Upper lobe of right lung (tissue), 1 donor: Measurements from ENCODE around the gene PDAP1. TPM values are rescaled to one million over a fixed set of nuclear protein-coding genes. Genes with fewer than 3 reads are reported as not detected.
"Not testable (repeated sequence)": the region's sequence is repeated elsewhere in the genome, so short reads cannot be mapped to it uniquely, and the experiment has no call there.

Source experiments
- ATAC-seq: fragments of 200-7000 bp; cut with Tn5 transposase; one replicate; pipeline ENCODE4 v1.9.1; 2020; ENCODE audit warnings: mild to moderate bottlenecking, moderate library complexity
- DNase-seq: peaks from one replicate; pipeline ENCODE4 v3.0.0-alpha.2; 2020
- H3K27ac ChIP-seq: fragments of 200-600 bp; one replicate; pipeline ENCODE4 v1.8.0; 2022
- H3K27me3 ChIP-seq: fragments of 200-600 bp; one replicate; pipeline ENCODE4 v1.8.0; 2022; ENCODE audit warnings: mild to moderate bottlenecking
- H3K36me3 ChIP-seq: fragments of 200-600 bp; one replicate; pipeline ENCODE4 v1.8.0; 2022
- H3K4me1 ChIP-seq: fragments of 200-600 bp; one replicate; pipeline ENCODE4 v1.8.0; 2022
- H3K4me3 ChIP-seq: fragments of 200-600 bp; one replicate; pipeline ENCODE4 v1.8.0; 2022; ENCODE audit warnings: mild to moderate bottlenecking
- H3K9me3 ChIP-seq: fragments of 200-600 bp; one replicate; pipeline ENCODE4 v1.8.0; 2022
- intact Hi-C: fragments of 100-400 bp; cut with DNase I; formaldehyde crosslinking; loops from one replicate; pipeline ENCODE4 v1.11.0; 2022
- total RNA-seq: library from RNA; stranded (reverse); fragmentation: NEBNext Ultra II Directional; extraction: Animal tissue kit (Norgen Biotek cat#: 25700); gene quantifications from one replicate; pipeline ENCODE4 v1.2.1, GENCODE V29; 2021
- TF ChIP-seq, protein P1 (sequence below): fragments of 200-600 bp; IDR thresholded peaks from one replicate; pipeline ENCODE4 v1.8.0; 2022; ENCODE audit warnings: antibody characterized with exemption
- donor health status: DM: no; HTN: yes; CAD: no; lungs with severe emphysema.

The PDAP1 gene
- total RNA-seq, 1 donor from 2014 or later = 76.4 TPM

DNA sequence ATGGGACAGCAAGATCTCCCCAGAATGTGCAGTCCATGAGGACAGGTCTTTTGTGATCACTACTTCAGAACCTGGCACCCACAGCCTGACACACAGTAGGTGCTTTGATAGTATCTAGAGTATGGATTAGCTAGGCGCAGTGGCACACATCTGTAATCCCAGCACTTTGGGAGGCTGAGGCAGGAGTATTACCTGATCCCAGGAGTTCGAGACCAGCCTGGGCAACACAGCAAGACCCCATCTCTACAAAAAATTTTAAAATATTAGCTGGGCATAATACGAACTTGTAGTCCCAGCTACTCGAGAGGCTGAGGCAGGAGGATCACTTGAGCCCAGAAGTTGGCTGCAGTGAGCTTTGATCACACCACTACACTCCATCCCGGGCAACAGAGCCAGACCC lies 56.1 kb downstream of the PDAP1 start:
- no peak overlapping the region for H3K4me3 ChIP-seq
- H3K27ac ChIP-seq = no peak overlapping the region
- intact Hi-C loops = no loop called here
- no peaks in the 10 kb centered on the region for H3K27me3 ChIP-seq
- no peaks in the 10 kb centered on the region for H3K9me3 ChIP-seq
- TF ChIP-seq, protein P1, sequence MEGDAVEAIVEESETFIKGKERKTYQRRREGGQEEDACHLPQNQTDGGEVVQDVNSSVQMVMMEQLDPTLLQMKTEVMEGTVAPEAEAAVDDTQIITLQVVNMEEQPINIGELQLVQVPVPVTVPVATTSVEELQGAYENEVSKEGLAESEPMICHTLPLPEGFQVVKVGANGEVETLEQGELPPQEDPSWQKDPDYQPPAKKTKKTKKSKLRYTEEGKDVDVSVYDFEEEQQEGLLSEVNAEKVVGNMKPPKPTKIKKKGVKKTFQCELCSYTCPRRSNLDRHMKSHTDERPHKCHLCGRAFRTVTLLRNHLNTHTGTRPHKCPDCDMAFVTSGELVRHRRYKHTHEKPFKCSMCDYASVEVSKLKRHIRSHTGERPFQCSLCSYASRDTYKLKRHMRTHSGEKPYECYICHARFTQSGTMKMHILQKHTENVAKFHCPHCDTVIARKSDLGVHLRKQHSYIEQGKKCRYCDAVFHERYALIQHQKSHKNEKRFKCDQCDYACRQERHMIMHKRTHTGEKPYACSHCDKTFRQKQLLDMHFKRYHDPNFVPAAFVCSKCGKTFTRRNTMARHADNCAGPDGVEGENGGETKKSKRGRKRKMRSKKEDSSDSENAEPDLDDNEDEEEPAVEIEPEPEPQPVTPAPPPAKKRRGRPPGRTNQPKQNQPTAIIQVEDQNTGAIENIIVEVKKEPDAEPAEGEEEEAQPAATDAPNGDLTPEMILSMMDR = no peak
- no peaks in the 10 kb centered on the region for H3K4me1 ChIP-seq
- no peak for DNase-seq
- H3K36me3 ChIP-seq = peaks cover 97% of the 10 kb centered on the region
- ATAC-seq = no peak

DNA sequence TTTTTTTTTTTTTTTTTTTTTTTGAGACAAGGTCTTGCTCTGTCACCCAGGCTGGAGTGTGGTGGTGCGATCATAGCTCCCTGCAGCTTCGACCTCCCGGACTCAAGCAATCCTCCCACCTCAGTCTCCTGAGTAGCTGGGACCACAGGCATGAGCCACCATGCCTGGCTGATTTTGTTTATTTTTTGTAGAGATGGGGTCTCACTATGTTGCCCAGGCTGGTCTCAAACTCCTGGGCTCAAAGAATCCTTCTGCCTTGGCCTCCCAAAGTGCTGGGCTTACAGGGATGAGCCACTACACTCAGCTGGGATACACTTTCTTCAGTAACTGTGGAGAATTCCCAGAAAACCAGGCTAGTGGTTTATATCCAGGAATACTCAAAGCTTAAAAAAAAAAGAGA lies 57.8 kb downstream of the PDAP1 start:
- H3K4me3 ChIP-seq, DNase-seq, intact Hi-C loops, H3K27ac ChIP-seq, H3K9me3 ChIP-seq, ATAC-seq, H3K4me1 ChIP-seq, H3K27me3 ChIP-seq: not testable (repeated sequence)
- H3K36me3 ChIP-seq = peaks cover 97% of the 10 kb centered on the region

Other genes with a start within 250 kb of the PDAP1 start
- 0.29 TPM for gene KPNA7, start 200.5 kb downstream of the PDAP1 start, total RNA-seq
- not detected for gene MYH16, start 135.8 kb downstream of the PDAP1 start, total RNA-seq
- gene ARPC1A, start 82.7 kb downstream of the PDAP1 start, total RNA-seq = 137 TPM
- gene ARPC1B, start 33.9 kb downstream of the PDAP1 start, total RNA-seq = 219 TPM
- gene BUD31, start 372 bp upstream of the PDAP1 start, total RNA-seq = 72.0 TPM
- gene PTCD1, start 30.2 kb upstream of the PDAP1 start, total RNA-seq = 7.5 TPM
- 26.9 TPM for gene CPSF4, start 30.3 kb upstream of the PDAP1 start, total RNA-seq
- 231 TPM for gene ATP5MF, start 57.6 kb upstream of the PDAP1 start, total RNA-seq
- 9.6 TPM for gene ZNF789, start 64.3 kb upstream of the PDAP1 start, total RNA-seq
- 34.5 TPM for gene ZNF394, start 91.7 kb upstream of the PDAP1 start, total RNA-seq
- 7.4 TPM for gene ZKSCAN5, start 96.1 kb upstream of the PDAP1 start, total RNA-seq
- 4.9 TPM for gene FAM200A, start 143.5 kb upstream of the PDAP1 start, total RNA-seq
- gene ZNF655, start 150.0 kb upstream of the PDAP1 start, total RNA-seq = 63.1 TPM
- 1.0 TPM for gene TMEM225B, start 189.7 kb upstream of the PDAP1 start, total RNA-seq
- gene ZSCAN25, start 208.3 kb upstream of the PDAP1 start, total RNA-seq = 18.3 TPM